Panc1 (cell line): ENCODE measurements around the gene KIF4A.

ENCODE experiments used
- POLR2AphosphoS5 ChIP-seq: IDR thresholded peaks from 2 replicates; pipeline ENCODE4 v1.6.1; 2012; ENCODE audit warnings: mild to moderate bottlenecking, low read depth, low read length, moderate library complexity
- TF ChIP-seq, protein P1 (sequence below): fragments of 450-650 bp; IDR thresholded peaks from 2 replicates; pipeline ENCODE4 v1.5.1; 2017; ENCODE audit warnings: mild to moderate bottlenecking

DNA sequence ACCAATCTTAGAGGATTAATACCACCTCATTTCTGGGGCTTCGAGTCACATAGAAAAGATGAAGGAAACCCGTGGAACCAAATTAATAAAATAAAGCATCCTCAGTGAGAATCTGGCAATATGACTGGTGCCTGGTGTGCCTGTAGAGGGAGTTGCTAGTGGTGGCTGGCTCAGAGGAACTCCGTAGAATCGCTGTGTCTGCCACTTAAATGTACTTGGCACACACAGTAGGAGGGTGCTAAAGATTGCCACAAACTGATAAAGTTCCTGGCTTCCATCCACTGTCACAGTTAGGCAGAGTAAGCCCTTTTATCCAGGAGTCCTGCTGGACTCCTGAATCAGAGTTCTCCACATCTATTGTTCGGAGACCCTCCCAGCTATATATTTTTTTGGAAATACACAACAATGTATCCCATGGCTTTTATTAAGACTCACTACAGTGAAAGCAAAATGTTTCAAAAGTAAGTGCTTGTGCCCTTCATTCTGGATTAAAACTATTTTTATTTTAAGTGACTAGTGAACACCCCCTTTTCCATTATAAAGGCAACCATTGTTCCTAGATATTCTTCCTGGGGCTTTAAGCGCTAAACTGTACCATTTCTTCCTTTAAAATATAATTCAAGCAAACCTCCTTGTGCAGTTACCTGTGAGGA, 56.6 kb downstream of the KIF4A start:
- TF ChIP-seq, protein P1, sequence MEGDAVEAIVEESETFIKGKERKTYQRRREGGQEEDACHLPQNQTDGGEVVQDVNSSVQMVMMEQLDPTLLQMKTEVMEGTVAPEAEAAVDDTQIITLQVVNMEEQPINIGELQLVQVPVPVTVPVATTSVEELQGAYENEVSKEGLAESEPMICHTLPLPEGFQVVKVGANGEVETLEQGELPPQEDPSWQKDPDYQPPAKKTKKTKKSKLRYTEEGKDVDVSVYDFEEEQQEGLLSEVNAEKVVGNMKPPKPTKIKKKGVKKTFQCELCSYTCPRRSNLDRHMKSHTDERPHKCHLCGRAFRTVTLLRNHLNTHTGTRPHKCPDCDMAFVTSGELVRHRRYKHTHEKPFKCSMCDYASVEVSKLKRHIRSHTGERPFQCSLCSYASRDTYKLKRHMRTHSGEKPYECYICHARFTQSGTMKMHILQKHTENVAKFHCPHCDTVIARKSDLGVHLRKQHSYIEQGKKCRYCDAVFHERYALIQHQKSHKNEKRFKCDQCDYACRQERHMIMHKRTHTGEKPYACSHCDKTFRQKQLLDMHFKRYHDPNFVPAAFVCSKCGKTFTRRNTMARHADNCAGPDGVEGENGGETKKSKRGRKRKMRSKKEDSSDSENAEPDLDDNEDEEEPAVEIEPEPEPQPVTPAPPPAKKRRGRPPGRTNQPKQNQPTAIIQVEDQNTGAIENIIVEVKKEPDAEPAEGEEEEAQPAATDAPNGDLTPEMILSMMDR, result no peak
- no peak for TF ChIP-seq POLR2AphosphoS5
